ENCODE measurements around the gene PDIK1L.

The PDIK1L gene

GRCh38 chr1:26069941-26070295 lies 41.7 kb upstream of the PDIK1L start:
- Histone ChIP-seq H3K9me3 (no peaks in the 10 kb centered on the region), H3K27me3 (peaks cover 63% of the 10 kb centered on the region), H3K4me3 (ENCODE audit: low read depth in 1 of 2, low read length in 1 of 2) (no peak overlapping the region), H3K27ac (no peak overlapping the region), H3K36me3 (no peaks in the 10 kb centered on the region), H3K4me1 (ENCODE audit: control insufficient read depth in 1 of 2, insufficient read depth in 1 of 2, low read depth in 1 of 2, low read length in 1 of 2) (no peaks in the 10 kb centered on the region)
- TF ChIP-seq, protein P1, sequence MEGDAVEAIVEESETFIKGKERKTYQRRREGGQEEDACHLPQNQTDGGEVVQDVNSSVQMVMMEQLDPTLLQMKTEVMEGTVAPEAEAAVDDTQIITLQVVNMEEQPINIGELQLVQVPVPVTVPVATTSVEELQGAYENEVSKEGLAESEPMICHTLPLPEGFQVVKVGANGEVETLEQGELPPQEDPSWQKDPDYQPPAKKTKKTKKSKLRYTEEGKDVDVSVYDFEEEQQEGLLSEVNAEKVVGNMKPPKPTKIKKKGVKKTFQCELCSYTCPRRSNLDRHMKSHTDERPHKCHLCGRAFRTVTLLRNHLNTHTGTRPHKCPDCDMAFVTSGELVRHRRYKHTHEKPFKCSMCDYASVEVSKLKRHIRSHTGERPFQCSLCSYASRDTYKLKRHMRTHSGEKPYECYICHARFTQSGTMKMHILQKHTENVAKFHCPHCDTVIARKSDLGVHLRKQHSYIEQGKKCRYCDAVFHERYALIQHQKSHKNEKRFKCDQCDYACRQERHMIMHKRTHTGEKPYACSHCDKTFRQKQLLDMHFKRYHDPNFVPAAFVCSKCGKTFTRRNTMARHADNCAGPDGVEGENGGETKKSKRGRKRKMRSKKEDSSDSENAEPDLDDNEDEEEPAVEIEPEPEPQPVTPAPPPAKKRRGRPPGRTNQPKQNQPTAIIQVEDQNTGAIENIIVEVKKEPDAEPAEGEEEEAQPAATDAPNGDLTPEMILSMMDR (IDR thresholded peaks at IDR 0.05), result no peak

DNA sequence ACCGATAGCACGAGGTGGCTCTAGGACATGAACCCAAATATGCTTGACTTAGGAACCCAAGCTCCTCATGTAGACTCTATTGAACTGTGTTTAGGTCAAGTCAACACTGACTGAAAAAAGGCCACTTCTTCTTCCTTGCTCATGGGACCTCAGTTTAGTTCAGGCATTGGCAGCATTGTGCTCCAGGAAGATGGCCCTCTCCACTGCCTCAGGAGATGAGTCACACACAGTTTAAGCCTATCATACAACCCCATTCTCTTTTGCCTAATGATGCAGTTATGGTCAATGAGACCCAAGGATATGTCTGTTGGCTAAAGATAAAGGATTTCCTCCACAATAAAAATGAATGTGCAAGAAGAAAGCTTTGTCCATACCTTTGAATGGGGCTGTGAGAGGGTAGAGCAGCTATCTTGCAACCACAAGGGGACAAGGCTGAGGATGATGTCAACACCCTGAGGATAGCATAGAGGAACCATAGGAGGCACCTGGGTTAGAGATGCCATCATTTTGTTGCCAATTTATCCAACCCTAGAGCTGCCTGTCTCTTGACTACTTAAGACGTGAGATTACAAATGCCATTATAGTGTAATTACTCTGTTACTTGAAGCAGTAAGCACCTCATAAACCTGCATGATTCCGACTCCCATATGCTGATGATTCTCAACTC lies 41.2 kb upstream of the PDIK1L start:
- Histone ChIP-seq H3K9me3 (no peaks in the 10 kb centered on the region), H3K4me1 (ENCODE audit: control insufficient read depth in 1 of 2, insufficient read depth in 1 of 2, low read depth in 1 of 2, low read length in 1 of 2) (no peaks in the 10 kb centered on the region), H3K27me3 (peaks cover 65% of the 10 kb centered on the region), H3K4me3 (ENCODE audit: low read depth in 1 of 2, low read length in 1 of 2) (no peak overlapping the region), H3K36me3 (no peaks in the 10 kb centered on the region), H3K27ac (no peak overlapping the region)
- TF ChIP-seq, protein P1 (IDR thresholded peaks at IDR 0.05), result no peak

- no peaks in the 10 kb centered on the region for H3K36me3 ChIP-seq
- no peaks in the 10 kb centered on the region for H3K9me3 ChIP-seq
- TF ChIP-seq, protein P1 (IDR thresholded peaks at IDR 0.05), result no peak
- peaks cover 71% of the 10 kb centered on the region for H3K27me3 ChIP-seq
- no peak overlapping the region for H3K4me3 ChIP-seq (ENCODE audit: low read depth in 1 of 2, low read length in 1 of 2)
- no peak overlapping the region for H3K27ac ChIP-seq
- no peaks in the 10 kb centered on the region for H3K4me1 ChIP-seq (ENCODE audit: control insufficient read depth in 1 of 2, insufficient read depth in 1 of 2, low read depth in 1 of 2, low read length in 1 of 2)
These were observed 40.7 kb upstream of the PDIK1L start for GRCh38 chr1:26070963-26071342.

- H3K27ac ChIP-seq, result no peak overlapping the region
- peaks cover 71% of the 10 kb centered on the region for H3K27me3 ChIP-seq
- no peaks in the 10 kb centered on the region for H3K4me1 ChIP-seq (ENCODE audit: control insufficient read depth in 1 of 2, insufficient read depth in 1 of 2, low read depth in 1 of 2, low read length in 1 of 2)
- H3K36me3 ChIP-seq, result no peaks in the 10 kb centered on the region
- no peak overlapping the region for H3K4me3 ChIP-seq (ENCODE audit: low read depth in 1 of 2, low read length in 1 of 2)
- TF ChIP-seq, protein P1 (IDR thresholded peaks at IDR 0.05), result no peak
- no peaks in the 10 kb centered on the region for H3K9me3 ChIP-seq
These were observed 39.3 kb upstream of the PDIK1L start for GRCh38 chr1:26072305-26072704.

- H3K4me3 ChIP-seq (ENCODE audit: low read depth in 1 of 2, low read length in 1 of 2), result no peak overlapping the region
- H3K36me3 ChIP-seq, result no peaks in the 10 kb centered on the region
- peaks cover 51% of the 10 kb centered on the region for H3K27me3 ChIP-seq
- TF ChIP-seq, protein P1 (IDR thresholded peaks at IDR 0.05), result no peak
- H3K9me3 ChIP-seq, result no peaks in the 10 kb centered on the region
- no peak overlapping the region for H3K27ac ChIP-seq
- no peaks in the 10 kb centered on the region for H3K4me1 ChIP-seq (ENCODE audit: control insufficient read depth in 1 of 2, insufficient read depth in 1 of 2, low read depth in 1 of 2, low read length in 1 of 2)
These were observed 36.0 kb upstream of the PDIK1L start for GRCh38 chr1:26075421-26076144.

All from neutrophil (primary cell).